Measurements from ENCODE around the gene SYTL4.

- TF ChIP-seq CTCF (IDR thresholded peaks at IDR 0.05) (no peak), POLR2A (IDR thresholded peaks at IDR 0.05) (no peak)
Measured at GRCh38 chrX:100743009-100743607, 11.2 kb upstream of the SYTL4 start.

Data from esophagus squamous epithelium (tissue), 4 donors.